Right lobe of liver (tissue), 4 donors: ENCODE data around the gene S100A10.

ENCODE experiments used
- CTCF ChIP-seq, 4 donors: fragments of 200-600 bp in 3 of 4; fragments of 450-650 bp in 1 of 4; IDR thresholded peaks; one replicate each; pipeline versions ENCODE4 v1.5.1 to v1.8.0; 2016 to 2022; ENCODE audit warnings: antibody characterized with exemption in 4 of 4, mild to moderate bottlenecking in 2 of 4
- POLR2A ChIP-seq: fragments of 450-650 bp; IDR thresholded peaks from one replicate; pipeline ENCODE4 v1.6.1; 2017; ENCODE audit warnings: antibody characterized with exemption, mild to moderate bottlenecking
- donor health status: DM: no; HTN: no; CAD: no.
- donor health status: DM: no; HTN: no; CAD: no.
- donor health status: DM: no; HTN: yes; CAD: no.

GRCh38 chr1:152015766-152016165 is 22.1 kb upstream of the S100A10 start:
- TF ChIP-seq CTCF (IDR thresholded peaks at IDR 0.05): no peak
- no peak for TF ChIP-seq POLR2A
